Stimulated activated CD4-positive, alpha-beta T cell treated with anti-CD3 and anti-CD28 coated beads, Interleukin-12 subunit alpha, Interleukin-12 subunit beta, amount 100 ng/mL, for 24 hours (primary cell): ENCODE data around the gene LTA4H.
A peak's percentile ranks its signal among the peaks of the same experiment; 100 is the strongest.
"Not testable (repeated sequence)": the region's sequence is repeated elsewhere in the genome, so short reads cannot be mapped to it uniquely, and the experiment has no call there.

Experiments
- DNase-seq, 2 experiments: peaks; one replicate each; pipeline ENCODE4 v3.0.0-alpha.2; 2020; ENCODE audit warnings: low read depth in 2 of 2

LTA4H gene

GRCh38 chr12:96035283-96036236 is at the start of gene LTA4H:
Gene LTA4H, minus strand, starts transcription at chr12:96035587. Its CDS starts 68 bp downstream, at chr12:96035519.
- DNase-seq, result peak; percentile 91 to 94

GRCh38 chr12:96084624-96085023 is 49.2 kb upstream of the LTA4H start:
- no peak for DNase-seq

- DNase-seq, result no peak
Observed at GRCh38 chr12:96083020-96083719, 47.8 kb upstream of the LTA4H start.

- no peak for DNase-seq
Observed at GRCh38 chr12:96081596-96081995, 46.2 kb upstream of the LTA4H start.

- DNase-seq, result no peak
Observed at GRCh38 chr12:96078231-96079135, 43.1 kb upstream of the LTA4H start.

GRCh38 chr12:96077081-96077480 is 41.7 kb upstream of the LTA4H start:
- DNase-seq, result no peak

GRCh38 chr12:96075560-96075959 is 40.2 kb upstream of the LTA4H start:
- no peak for DNase-seq

- no peak for DNase-seq
Observed at GRCh38 chr12:96073346-96074330, 38.3 kb upstream of the LTA4H start.

- no peak for DNase-seq
Observed at GRCh38 chr12:96070670-96071279, 35.4 kb upstream of the LTA4H start.

GRCh38 chr12:96069511-96070231 is 34.3 kb upstream of the LTA4H start:
- no peak for DNase-seq

- DNase-seq, result no peak
Observed at GRCh38 chr12:96068636-96069035, 33.2 kb upstream of the LTA4H start.

GRCh38 chr12:96068111-96068510 is 32.7 kb upstream of the LTA4H start:
- no peak for DNase-seq

GRCh38 chr12:96065776-96066175 is 30.4 kb upstream of the LTA4H start:
- not testable (repeated sequence) for DNase-seq

GRCh38 chr12:96064966-96065365 is 29.6 kb upstream of the LTA4H start:
- DNase-seq, result no peak

GRCh38 chr12:96064271-96064670 is 28.9 kb upstream of the LTA4H start:
- DNase-seq, result no peak

GRCh38 chr12:96063046-96063445 is 27.7 kb upstream of the LTA4H start:
- no peak for DNase-seq

GRCh38 chr12:96061864-96062453 is 26.6 kb upstream of the LTA4H start:
- DNase-seq, result peak; percentile 55 to 72

- no peak for DNase-seq
Observed at GRCh38 chr12:96061323-96061722, 25.9 kb upstream of the LTA4H start.

GRCh38 chr12:96060041-96060440 is 24.7 kb upstream of the LTA4H start:
- DNase-seq, result no peak
